MCF 10A (cell line): Measurements from ENCODE around the gene WWC2. TPM values are rescaled to one million over a fixed set of nuclear protein-coding genes. Genes with fewer than 3 reads are reported as not detected.

Experiments
- BruUV-seq: library from RNA; stranded (reverse); fragments of 400-500 nt; replicated peaks from 2 replicates; lab custom pipeline; 2021; lab: Mats Ljungman, UMichigan
- CTCF ChIA-PET: fragments of 300-600 bp; sonication (Branson Sonifier 250); formaldehyde crosslinking; extraction: SDS; loops from one replicate; lab custom pipeline; 2021; ENCODE audit warnings: antibody characterized with exemption, inconsistent platforms; lab: Yijun Ruan, JAX
- POLR2A ChIA-PET: fragments of 300-600, 350-650 bp; sonication (Branson Sonifier 250); formaldehyde crosslinking; extraction: SDS; loops from one replicate; lab custom pipeline; 2020; ENCODE audit warnings: antibody characterized with exemption, inconsistent platforms; lab: Yijun Ruan, JAX
- DNase-seq: peaks from one replicate; pipeline ENCODE4 v3.0.0-alpha.2; 2018; ENCODE audit not compliant: unreplicated experiment
- H3K27ac Mint-ChIP-seq: one replicate; pipeline ENCODE4 v1.8.0; 2022; ENCODE audit warnings: mild to moderate bottlenecking, low read depth, mixed read lengths; ENCODE audit not compliant: unreplicated experiment
- H3K27me3 Mint-ChIP-seq: one replicate; pipeline ENCODE4 v1.8.0; 2022; ENCODE audit warnings: mixed read lengths; ENCODE audit not compliant: insufficient read depth, unreplicated experiment
- H3K36me3 Mint-ChIP-seq: one replicate; pipeline ENCODE4 v1.8.0; 2022; ENCODE audit warnings: mild to moderate bottlenecking, moderate library complexity, mixed read lengths; ENCODE audit not compliant: insufficient read depth, unreplicated experiment
- H3K4me1 Mint-ChIP-seq: one replicate; pipeline ENCODE4 v1.8.0; 2022; ENCODE audit warnings: mixed read lengths; ENCODE audit not compliant: insufficient read depth, unreplicated experiment
- H3K4me3 Mint-ChIP-seq: one replicate; pipeline ENCODE4 v1.8.0; 2022; ENCODE audit warnings: mild to moderate bottlenecking, moderate library complexity, mixed read lengths; ENCODE audit not compliant: unreplicated experiment
- H3K9me3 Mint-ChIP-seq: one replicate; pipeline ENCODE4 v1.8.0; 2022; ENCODE audit warnings: mixed read lengths; ENCODE audit not compliant: unreplicated experiment
- intact Hi-C: fragments of 100-400 bp; cut with micrococcal nuclease; formaldehyde crosslinking; loops from 2 replicates; pipeline ENCODE4 v1.14.1; 2022
- total RNA-seq: library from RNA; stranded (reverse); gene quantifications from 2 replicates; pipeline ENCODE4 v1.2.3, GENCODE V29; 2022
- TF ChIP-seq, protein P1 (sequence below): fragments of 200-600 bp; IDR thresholded peaks from one replicate; pipeline ENCODE4 v1.8.0; 2022; ENCODE audit warnings: antibody characterized with exemption, mild to moderate bottlenecking; ENCODE audit not compliant: unreplicated experiment

The WWC2 gene
- total RNA-seq, 1 experiment from 2014 or later = 42.4 TPM

DNA sequence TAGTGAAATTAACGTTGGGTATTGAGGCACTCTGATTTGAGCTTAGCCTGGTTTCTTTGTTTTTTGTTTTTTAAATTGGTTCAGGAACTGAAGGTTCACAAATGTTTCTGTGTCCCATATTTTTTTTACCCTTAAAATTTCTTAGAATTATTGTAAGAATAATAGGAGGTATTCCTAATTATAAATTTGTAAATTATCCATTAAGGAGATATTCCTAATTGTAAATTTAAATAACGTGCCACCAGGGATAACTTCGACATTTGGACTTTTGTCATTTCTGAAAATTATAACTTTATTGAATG is 1.2 kb downstream of the WWC2 start:
- Mint-ChIP-seq H3K27ac (peak overlapping the region; percentile 76), H3K27me3 (no peaks in the 10 kb centered on the region), H3K4me1 (peaks cover 23% of the 10 kb centered on the region), H3K4me3 (peak overlapping the region; percentile 78), H3K36me3 (peaks cover 6% of the 10 kb centered on the region), H3K9me3 (no peaks in the 10 kb centered on the region)
- TF ChIP-seq, protein P1, sequence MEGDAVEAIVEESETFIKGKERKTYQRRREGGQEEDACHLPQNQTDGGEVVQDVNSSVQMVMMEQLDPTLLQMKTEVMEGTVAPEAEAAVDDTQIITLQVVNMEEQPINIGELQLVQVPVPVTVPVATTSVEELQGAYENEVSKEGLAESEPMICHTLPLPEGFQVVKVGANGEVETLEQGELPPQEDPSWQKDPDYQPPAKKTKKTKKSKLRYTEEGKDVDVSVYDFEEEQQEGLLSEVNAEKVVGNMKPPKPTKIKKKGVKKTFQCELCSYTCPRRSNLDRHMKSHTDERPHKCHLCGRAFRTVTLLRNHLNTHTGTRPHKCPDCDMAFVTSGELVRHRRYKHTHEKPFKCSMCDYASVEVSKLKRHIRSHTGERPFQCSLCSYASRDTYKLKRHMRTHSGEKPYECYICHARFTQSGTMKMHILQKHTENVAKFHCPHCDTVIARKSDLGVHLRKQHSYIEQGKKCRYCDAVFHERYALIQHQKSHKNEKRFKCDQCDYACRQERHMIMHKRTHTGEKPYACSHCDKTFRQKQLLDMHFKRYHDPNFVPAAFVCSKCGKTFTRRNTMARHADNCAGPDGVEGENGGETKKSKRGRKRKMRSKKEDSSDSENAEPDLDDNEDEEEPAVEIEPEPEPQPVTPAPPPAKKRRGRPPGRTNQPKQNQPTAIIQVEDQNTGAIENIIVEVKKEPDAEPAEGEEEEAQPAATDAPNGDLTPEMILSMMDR = no peak
- BruUV-seq = no TSS peak
- CTCF ChIA-PET = interaction anchor here (0.5 to 5.6 kb wide), 9 partner anchors 15 to 257 kb away, joined by 3 to 46 read pairs (median 4); no protein-coding TSS in a partner anchor
- POLR2A ChIA-PET = interaction anchor here (0.7 to 7.5 kb wide), 14 partner anchors 10 to 339 kb away, joined by 3 to 112 read pairs (median 4); no protein-coding TSS in a partner anchor
- intact Hi-C loops = no loop called here
- no peak for DNase-seq

DNA sequence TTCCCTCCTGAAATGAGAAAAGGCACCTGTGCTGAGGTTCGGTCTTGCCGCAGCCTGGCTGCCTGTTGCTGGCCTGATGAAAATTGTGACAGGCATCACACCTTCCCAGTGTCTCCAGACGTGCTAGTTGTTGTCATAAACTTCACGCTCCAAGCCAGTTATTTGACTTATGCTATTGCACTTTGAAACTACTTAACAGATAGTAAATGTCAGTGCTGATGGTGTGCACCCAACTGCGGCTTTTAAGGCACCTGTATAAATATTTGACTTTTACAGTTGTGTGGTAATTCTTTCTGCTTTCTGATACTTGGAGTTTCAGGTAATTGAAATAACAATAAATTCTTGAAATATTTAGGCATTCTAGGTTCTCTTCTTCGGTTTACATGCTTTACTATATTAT is 1.8 kb downstream of the WWC2 start:
- intact Hi-C loops = no loop called here
- DNase-seq = peak; percentile 37
- Mint-ChIP-seq H3K4me1 (peaks cover 23% of the 10 kb centered on the region), H3K27ac (peak overlapping the region; percentile 76), H3K9me3 (no peaks in the 10 kb centered on the region), H3K4me3 (peak overlapping the region; percentile 78), H3K36me3 (peaks cover 6% of the 10 kb centered on the region), H3K27me3 (no peaks in the 10 kb centered on the region)
- BruUV-seq = no TSS peak
- CTCF ChIA-PET = interaction anchor here (0.5 to 5.6 kb wide), 10 partner anchors 14 to 256 kb away, joined by 3 to 46 read pairs (median 4); no protein-coding TSS in a partner anchor
- POLR2A ChIA-PET = interaction anchor here (0.9 to 7.5 kb wide), 12 partner anchors 9 to 338 kb away, joined by 3 to 112 read pairs (median 4); no protein-coding TSS in a partner anchor
- TF ChIP-seq, protein P1 = no peak

DNA sequence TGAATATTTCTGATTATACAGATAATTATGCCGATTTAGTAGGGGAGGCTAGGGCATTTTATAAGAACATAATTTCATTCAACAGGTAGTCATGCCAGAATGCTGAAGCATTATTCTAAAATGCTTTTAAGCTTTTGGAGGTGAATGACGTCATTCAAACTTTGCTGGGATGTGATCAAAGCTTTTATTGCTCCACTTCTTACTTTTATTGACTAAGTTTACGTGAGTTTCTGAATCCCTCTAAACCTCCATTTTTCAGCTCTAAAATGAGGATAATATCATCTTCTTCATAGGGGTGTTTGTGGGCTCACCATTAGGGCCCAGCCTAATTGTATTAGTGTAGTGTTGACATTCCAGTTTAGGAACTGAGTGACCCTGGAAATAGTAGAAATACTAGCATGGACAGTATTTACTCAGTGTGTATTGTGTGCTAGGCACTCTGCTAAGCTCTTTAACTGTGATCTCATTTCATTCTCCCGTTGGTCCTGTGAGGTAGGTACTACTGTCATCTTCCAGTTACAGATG is 3.0 kb downstream of the WWC2 start:
- peak; percentile 27 for DNase-seq
- TF ChIP-seq, protein P1 = no peak
- Mint-ChIP-seq H3K4me1 (peaks cover 28% of the 10 kb centered on the region), H3K27me3 (no peaks in the 10 kb centered on the region), H3K9me3 (no peaks in the 10 kb centered on the region), H3K4me3 (peak overlapping the region; percentile 78), H3K36me3 (peaks cover 6% of the 10 kb centered on the region), H3K27ac (peak overlapping the region; percentile 76)
- no TSS peak for BruUV-seq
- CTCF ChIA-PET = interaction anchor here (0.6 to 1.7 kb wide), 7 partner anchors 9 to 163 kb away, joined by 3 to 13 read pairs (median 4); no protein-coding TSS in a partner anchor
- POLR2A ChIA-PET = interaction anchor here (0.5 to 7.5 kb wide), 12 partner anchors 13 to 337 kb away, joined by 3 to 112 read pairs (median 5); no protein-coding TSS in a partner anchor
- intact Hi-C loops = no loop called here

DNA sequence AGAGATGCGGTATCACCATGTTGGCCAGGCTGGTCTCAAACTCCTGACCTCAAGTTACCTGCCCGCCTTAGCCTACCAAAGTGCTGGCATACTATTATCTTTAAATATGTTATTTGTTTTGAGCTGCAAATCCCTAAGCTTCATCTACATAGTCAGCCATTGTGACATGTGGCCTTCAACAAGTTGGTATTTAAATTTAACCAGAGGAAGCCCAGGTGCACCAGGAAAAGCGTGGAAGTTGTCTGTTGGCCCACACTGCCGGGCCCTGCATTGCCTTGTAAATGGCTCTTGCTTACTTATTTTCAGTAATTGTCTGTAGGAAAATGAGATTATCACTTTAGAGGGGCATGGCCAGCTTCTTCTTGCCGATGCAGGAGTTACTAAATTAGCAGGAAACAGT is 6.0 kb downstream of the WWC2 start:
- no peak for DNase-seq
- no peaks in the 10 kb centered on the region for H3K27me3 Mint-ChIP-seq
- H3K27ac Mint-ChIP-seq = no peak overlapping the region
- H3K9me3 Mint-ChIP-seq = no peaks in the 10 kb centered on the region
- no TSS peak for BruUV-seq
- peaks cover 34% of the 10 kb centered on the region for H3K4me1 Mint-ChIP-seq
- H3K36me3 Mint-ChIP-seq = no peaks in the 10 kb centered on the region
- ChIA-PET POLR2A (interaction anchor here (0.8 kb wide), 1 partner anchor 32 kb away, joined by 3 read pairs; no protein-coding TSS in a partner anchor), CTCF (interaction anchor here (0.7 to 1.8 kb wide), 4 partner anchors 31 to 223 kb away, joined by 3 to 6 read pairs (median 4); no protein-coding TSS in a partner anchor)
- intact Hi-C loops = no loop called here
- TF ChIP-seq, protein P1 = no peak
- H3K4me3 Mint-ChIP-seq = no peak overlapping the region
